HCT116 (cell line): ENCODE results near the gene TMPRSS3. TPM values are rescaled to one million over a fixed set of nuclear protein-coding genes. Genes with fewer than 3 reads are reported as not detected.

Source experiments
- ATAC-seq: fragments of 200-7000 bp; cut with Tn5 transposase; 2 replicates; pipeline ENCODE4 v1.9.1; 2020; ENCODE audit warnings: mild to moderate bottlenecking, moderate library complexity
- BruUV-seq: library from RNA; stranded (reverse); fragments of 400-500 nt; replicated peaks from 2 replicates; lab custom pipeline; 2021; lab: Mats Ljungman, UMichigan
- CTCF ChIA-PET: fragments of 300-600 bp; sonication (Branson Sonifier 250); formaldehyde crosslinking; loops from one replicate; lab custom pipeline; 2021; ENCODE audit warnings: antibody characterized with exemption; lab: Charles Lee
- POLR2A ChIA-PET: fragments of 300-600, 350-600 bp; sonication (Branson Sonifier 250); formaldehyde crosslinking; loops from one replicate; lab custom pipeline; 2021; ENCODE audit warnings: antibody characterized with exemption; lab: Charles Lee
- RAD21 ChIA-PET, 2 experiments: fragments of 300-600 bp; sonication (Branson Sonifier 250); formaldehyde crosslinking; loops; one replicate each; lab custom pipeline; 2023; ENCODE audit warnings: low total read pairs in 2 of 2; ENCODE audit not compliant: uncharacterized antibody in 2 of 2, unreplicated experiment in 2 of 2, low non-redundant PET in 1 of 2; lab: Charles Lee
- DNase-seq: peaks from one replicate; pipeline ENCODE4 v3.0.0-alpha.2; 2010; ENCODE audit warnings: low read depth, low spot score
- H2AFZ ChIP-seq: fragments of 200-600 bp; shearing (Covaris generic), sonication (generic); 2 replicates; pipeline ENCODE4 v1.6.1; 2017; ENCODE audit warnings: low read depth, mixed run types, mixed read lengths, antibody characterized with exemption, low read length; ENCODE audit not compliant: poor library complexity, severe bottlenecking
- H3K27ac ChIP-seq: 2 replicates; pipeline ENCODE4 v1.5.1; 2012; ENCODE audit warnings: low read depth, low read length
- H3K27me3 ChIP-seq: fragments of 200-600 bp; sonication (generic); 2 replicates; pipeline ENCODE4 v1.6.1; 2016; ENCODE audit warnings: mixed run types, low read length, mixed read lengths; ENCODE audit not compliant: insufficient read depth
- H3K36me3 ChIP-seq, 2 experiments: fragments of 200-500 bp in 1 of 2; fragments of 200-600 bp in 1 of 2; sonication (Bioruptor generic) in 1 of 2; sonication (generic) in 1 of 2; 2 replicates each; pipeline versions ENCODE4 v1.5.1 to v1.6.1; 2014 to 2016; ENCODE audit warnings: low read length in 2 of 2, inconsistent platforms in 1 of 2, mixed read lengths in 1 of 2, mixed run types in 1 of 2; ENCODE audit not compliant: insufficient read depth in 2 of 2, control insufficient read depth in 1 of 2
- H3K4me1 ChIP-seq, 2 experiments: fragments of 200-600 bp in 1 of 2; sonication (generic) in 1 of 2; 2 replicates each; pipeline versions ENCODE4 v1.5.1 to v1.6.1; 2012 to 2017; ENCODE audit warnings: low read length in 2 of 2, inconsistent platforms in 1 of 2, mild to moderate bottlenecking in 1 of 2, mixed read lengths in 1 of 2, mixed run types in 1 of 2, moderate library complexity in 1 of 2; ENCODE audit not compliant: insufficient read depth in 2 of 2, control insufficient read depth in 1 of 2
- H3K4me2 ChIP-seq: fragments of 200-600 bp; sonication (generic); 2 replicates; pipeline ENCODE4 v1.6.1; 2017; ENCODE audit warnings: mixed run types, low read length, mixed read lengths
- H3K4me3 ChIP-seq, 2 experiments: fragments of 200-600 bp in 1 of 2; sonication (generic) in 1 of 2; replicated peaks in 1 of 2; 2 replicates each; pipeline ENCODE4 v1.5.1; 2011 to 2016; ENCODE audit warnings: low read length in 2 of 2, control low read depth in 1 of 2, low read depth in 1 of 2, mild to moderate bottlenecking in 1 of 2, mixed read lengths in 1 of 2, mixed run types in 1 of 2
- H3K79me2 ChIP-seq: fragments of 200-600 bp; sonication (generic); 2 replicates; pipeline ENCODE4 v1.6.1; 2017; ENCODE audit warnings: mild to moderate bottlenecking, mixed run types, low read length, moderate library complexity, mixed read lengths; ENCODE audit not compliant: insufficient read depth
- H3K9ac ChIP-seq: fragments of 200-600 bp; sonication (generic); 2 replicates; pipeline ENCODE4 v1.6.1; 2016; ENCODE audit warnings: low read length, mixed read lengths
- H3K9me2 ChIP-seq: fragments of 200-600 bp; sonication (generic), shearing (Covaris generic); 2 replicates; pipeline ENCODE4 v1.6.1; 2017; ENCODE audit warnings: mixed run types, mild to moderate bottlenecking, moderate library complexity; ENCODE audit not compliant: insufficient read depth
- H3K9me3 ChIP-seq, 2 experiments: fragments of 200-500 bp in 1 of 2; fragments of 200-600 bp in 1 of 2; sonication (Bioruptor generic) in 1 of 2; sonication (generic) in 1 of 2; 2 replicates each; pipeline ENCODE4 v1.6.1; 2014 to 2017; ENCODE audit warnings: low read length in 2 of 2, mixed read lengths in 2 of 2, inconsistent platforms in 1 of 2, low read depth in 1 of 2, mild to moderate bottlenecking in 1 of 2, mixed run types in 1 of 2, moderate library complexity in 1 of 2; ENCODE audit not compliant: control insufficient read depth in 1 of 2, insufficient read depth in 1 of 2
- H4K20me1 ChIP-seq: fragments of 200-600 bp; sonication (generic), shearing (Covaris generic); 2 replicates; pipeline ENCODE4 v1.6.1; 2017; ENCODE audit warnings: mixed run types, mild to moderate bottlenecking, moderate library complexity; ENCODE audit not compliant: insufficient read depth
- CEBPB ChIP-seq: IDR thresholded peaks from 2 replicates; pipeline ENCODE4 v1.6.1; 2012; ENCODE audit warnings: low read depth
- ELF1 ChIP-seq: IDR thresholded peaks from 2 replicates; pipeline ENCODE4 v1.6.1; 2012; ENCODE audit warnings: low read depth, borderline replicate concordance
- EZH2 ChIP-seq: fragments of 200-600 bp; sonication (generic); IDR thresholded peaks from 2 replicates; pipeline ENCODE4 v1.6.1; 2017; ENCODE audit warnings: antibody characterized with exemption, mixed run types
- JUND ChIP-seq: IDR thresholded peaks from 2 replicates; pipeline ENCODE4 v1.6.1; 2012
- POLR2A ChIP-seq: IDR thresholded peaks from 2 replicates; pipeline ENCODE4 v1.7.0; 2011; ENCODE audit warnings: borderline replicate concordance; ENCODE audit not compliant: insufficient read depth, insufficient read length; ENCODE audit errors: extremely low read depth
- SIN3A ChIP-seq: IDR thresholded peaks from 2 replicates; pipeline ENCODE4 v1.6.1; 2012; ENCODE audit warnings: low read depth
- SRF ChIP-seq: IDR thresholded peaks from 2 replicates; pipeline ENCODE4 v1.6.1; 2012; ENCODE audit warnings: low read depth
- YY1 ChIP-seq: IDR thresholded peaks from 2 replicates; pipeline ENCODE4 v1.6.1; 2011; ENCODE audit warnings: low read length, low read depth, moderate library complexity, mild to moderate bottlenecking; ENCODE audit not compliant: insufficient replicate concordance; ENCODE audit errors: extremely low read depth
- ZFX ChIP-seq: fragments of 450-650 bp; IDR thresholded peaks from 2 replicates; pipeline ENCODE4 v1.6.1; 2017
- ZNF274 ChIP-seq: fragments of 200-500 bp; sonication (Bioruptor generic); IDR thresholded peaks from 2 replicates; pipeline ENCODE4 v1.6.1; 2014; ENCODE audit warnings: mild to moderate bottlenecking, low read depth, low read length, inconsistent platforms
- intact Hi-C: fragments of 100-400 bp; cut with micrococcal nuclease; formaldehyde crosslinking; loops from 2 replicates; pipeline ENCODE4 v1.10.0; 2022
- total RNA-seq: library from RNA; stranded (reverse); gene quantifications from one replicate; pipeline ENCODE4 v1.2.1, GENCODE V29; 2021; ENCODE audit not compliant: unreplicated experiment

Gene TMPRSS3
- total RNA-seq, 1 experiment from 2014 or later: not detected

DNA sequence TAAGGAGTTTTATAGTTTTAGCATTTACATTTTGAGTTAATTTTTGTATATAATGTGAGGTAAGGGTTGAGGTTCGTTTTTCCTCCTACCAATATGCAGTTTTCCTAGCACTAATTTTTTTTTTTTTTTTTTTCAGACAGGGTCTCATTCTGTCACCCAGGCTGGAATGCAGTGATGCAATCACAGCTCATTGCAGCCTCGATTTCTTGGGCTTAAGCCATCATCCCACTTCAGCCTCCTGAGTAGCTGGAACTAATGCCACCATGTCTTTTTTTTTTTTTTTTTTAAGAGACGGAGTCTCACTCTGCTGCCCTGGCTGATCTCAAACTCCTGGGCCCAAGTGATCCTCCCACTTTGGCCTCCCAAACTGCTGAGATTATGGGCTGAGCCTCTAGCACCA, 5.3 kb upstream of the TMPRSS3 start:
- Histone ChIP-seq H3K79me2 (no peaks in the 10 kb centered on the region), H3K4me2 (no peak overlapping the region), H3K4me1 (no peaks in the 10 kb centered on the region), H4K20me1 (no peaks in the 10 kb centered on the region), H3K9ac (no peak overlapping the region), H3K27me3 (no peaks in the 10 kb centered on the region), H2AFZ (no peak overlapping the region), H3K4me3 (no peak overlapping the region), H3K27ac (no peak overlapping the region), H3K9me3 (no peaks in the 10 kb centered on the region), H3K9me2 (no peaks in the 10 kb centered on the region), H3K36me3 (no peaks in the 10 kb centered on the region)
- no TSS peak for BruUV-seq
- ATAC-seq (no peak), DNase-seq (no peak)
- intact Hi-C loops: no loop called here
- no peak for TF ChIP-seq ZFX
- no peak for TF ChIP-seq POLR2A
- no peak for TF ChIP-seq SIN3A
- no peak for TF ChIP-seq YY1
- no peak for TF ChIP-seq JUND
- TF ChIP-seq ELF1: no peak
- RAD21 ChIA-PET: no interaction called here
- POLR2A ChIA-PET: no interaction called here
- CTCF ChIA-PET: interaction anchor here (0.9 kb wide), 1 partner anchor 10 kb away, joined by 3 read pairs; no protein-coding TSS in a partner anchor

GRCh38 chr21:42400525-42400924, 4.7 kb upstream of the TMPRSS3 start:
- ChIA-PET RAD21 (interaction anchor here in 1 of 2 experiments (0.6 kb wide), 1 partner anchor 63 kb away, joined by 3 read pairs; no protein-coding TSS in a partner anchor), CTCF (interaction anchor here (0.9 to 1.4 kb wide), 2 partner anchors 11 to 19 kb away, joined by 3 read pairs; no protein-coding TSS in a partner anchor), POLR2A (no interaction called here)
- Histone ChIP-seq H3K4me1 (no peaks in the 10 kb centered on the region), H3K27me3 (no peaks in the 10 kb centered on the region), H3K9ac (no peak overlapping the region), H3K79me2 (no peaks in the 10 kb centered on the region), H2AFZ (no peak overlapping the region), H3K36me3 (no peaks in the 10 kb centered on the region), H3K9me3 (no peaks in the 10 kb centered on the region), H4K20me1 (no peaks in the 10 kb centered on the region), H3K27ac (no peak overlapping the region), H3K9me2 (no peaks in the 10 kb centered on the region), H3K4me2 (no peak overlapping the region), H3K4me3 (no peak overlapping the region)
- DNase-seq (no peak), ATAC-seq (no peak)
- no TSS peak for BruUV-seq
- TF ChIP-seq EZH2 (no peak), ZNF274 (no peak), YY1 (no peak), SRF (no peak), CEBPB (no peak)
- intact Hi-C loops: no loop called here
